Activated T-cell treated with anti-CD3 and anti-CD28 coated beads for 1 hour (primary cell): ENCODE data around the gene KCNC3.

Experiments
- DNase-seq: peaks from one replicate; pipeline ENCODE4 v3.0.0-alpha.2; 2020; ENCODE audit warnings: low read depth

KCNC3 gene

DNA sequence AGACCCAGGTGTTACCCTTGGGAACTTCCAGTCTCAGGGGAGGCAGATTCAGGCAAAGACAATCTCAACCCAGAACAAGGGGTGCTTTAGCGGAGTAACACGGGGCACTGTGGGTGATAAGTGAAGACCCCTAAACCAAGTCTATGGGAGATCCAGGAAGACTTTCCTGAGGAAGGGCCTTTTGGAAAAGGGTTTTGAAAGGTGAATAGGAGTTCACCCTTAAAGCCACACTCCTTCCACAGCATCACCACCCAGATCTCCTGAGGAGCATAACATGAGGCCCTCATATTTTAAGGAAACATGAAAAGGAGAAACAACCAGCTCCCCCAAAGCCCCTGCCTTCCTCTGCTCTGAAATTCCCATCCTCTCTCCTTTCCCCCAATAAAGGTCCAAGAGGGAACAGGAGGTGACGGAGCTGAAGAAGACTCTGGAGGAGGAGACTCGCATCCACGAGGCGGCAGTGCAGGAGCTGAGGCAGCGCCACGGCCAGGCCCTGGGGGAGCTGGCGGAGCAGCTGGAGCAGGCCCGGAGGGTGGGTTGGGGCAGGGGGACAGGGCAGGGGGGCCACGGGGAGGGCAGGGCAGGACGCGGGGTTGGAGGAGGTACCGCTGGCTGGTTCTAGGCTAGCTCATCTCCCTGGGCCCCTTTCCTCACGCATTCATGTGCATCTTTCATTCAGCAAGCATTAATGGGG lies 52.7 kb downstream of the KCNC3 start:
- no peak for DNase-seq

DNA sequence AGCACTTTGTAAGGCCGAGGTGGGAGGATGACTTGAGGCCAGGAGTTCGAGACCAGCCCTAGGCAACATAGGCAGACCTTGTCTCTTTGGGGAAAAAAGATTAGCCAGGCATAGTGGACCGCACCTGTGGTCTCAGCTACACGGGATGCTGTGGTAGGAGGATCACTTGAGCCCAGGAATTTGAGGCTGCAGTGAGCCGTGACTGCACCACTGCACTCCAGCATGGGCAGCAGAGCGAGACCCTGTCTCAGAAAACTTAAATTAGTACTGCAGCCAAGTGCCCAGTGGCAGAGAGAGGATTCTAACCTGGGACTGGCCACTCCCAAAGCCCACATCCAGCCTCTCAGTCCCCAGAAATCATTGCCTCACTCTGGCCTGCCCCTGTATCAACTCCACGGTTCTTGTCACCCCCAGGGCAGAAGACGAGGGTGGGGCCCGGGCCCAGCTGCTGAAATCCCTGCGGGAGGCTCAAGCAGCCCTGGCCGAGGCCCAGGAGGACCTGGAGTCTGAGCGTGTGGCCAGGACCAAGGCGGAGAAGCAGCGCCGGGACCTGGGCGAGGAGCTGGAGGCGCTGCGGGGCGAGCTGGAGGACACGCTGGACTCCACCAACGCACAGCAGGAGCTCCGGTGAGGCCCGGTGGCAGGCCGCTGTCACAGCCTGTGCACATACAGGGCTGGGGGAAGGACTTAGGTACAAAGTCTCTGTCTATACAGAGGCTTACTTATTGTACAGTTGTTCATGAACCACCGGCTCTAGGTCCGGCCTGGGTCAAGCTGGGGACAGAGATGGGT lies 53.4 kb downstream of the KCNC3 start:
- no peak for DNase-seq

DNA sequence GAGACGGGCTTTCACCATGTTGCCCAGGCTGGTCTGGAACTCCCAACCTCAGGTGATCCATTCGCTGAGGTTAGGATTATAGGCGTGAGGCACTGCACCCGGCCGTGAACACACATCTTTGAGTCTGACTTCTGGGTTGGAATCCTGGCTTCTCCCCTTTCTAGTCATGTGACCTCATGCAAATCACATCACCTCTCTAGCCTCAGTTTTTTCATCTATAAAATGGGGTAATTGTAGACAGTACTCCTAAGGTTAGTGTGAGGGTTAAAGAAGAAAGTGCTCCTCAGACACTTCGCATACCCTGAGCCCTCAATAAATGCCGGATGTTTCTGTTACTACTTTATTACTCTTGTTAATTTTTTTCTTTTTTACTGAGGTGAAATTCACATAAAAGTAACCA lies 55.4 kb downstream of the KCNC3 start:
- no peak for DNase-seq

DNA sequence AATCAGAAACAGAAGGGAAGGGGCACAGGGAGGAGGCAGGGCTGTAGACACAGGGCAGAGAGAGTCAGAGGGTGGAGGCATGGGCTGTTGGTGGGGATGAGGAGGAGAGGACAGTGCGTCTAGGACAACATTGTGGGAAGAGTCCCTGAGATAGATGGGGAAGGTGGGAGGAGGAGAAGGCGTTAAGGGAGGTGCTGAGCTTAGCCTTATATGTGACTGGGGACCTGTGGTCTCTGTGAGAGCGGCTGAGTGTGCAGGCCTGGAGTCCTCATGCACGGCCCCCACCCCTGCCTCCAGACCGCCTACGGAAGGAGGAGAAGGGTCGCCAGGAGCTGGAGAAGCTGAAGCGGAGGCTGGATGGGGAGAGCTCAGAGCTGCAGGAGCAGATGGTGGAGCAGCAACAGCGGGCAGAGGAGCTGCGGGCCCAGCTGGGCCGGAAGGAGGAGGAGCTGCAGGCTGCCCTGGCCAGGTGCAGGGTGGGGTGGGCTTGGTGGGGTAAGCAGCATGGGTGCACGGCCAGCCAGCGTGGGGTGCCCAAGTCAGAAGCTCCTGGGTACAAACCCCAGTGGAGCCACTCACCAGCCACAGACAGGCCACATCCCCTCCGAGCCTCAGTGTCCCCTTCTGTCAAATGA lies 56.8 kb downstream of the KCNC3 start:
- no peak for DNase-seq

DNA sequence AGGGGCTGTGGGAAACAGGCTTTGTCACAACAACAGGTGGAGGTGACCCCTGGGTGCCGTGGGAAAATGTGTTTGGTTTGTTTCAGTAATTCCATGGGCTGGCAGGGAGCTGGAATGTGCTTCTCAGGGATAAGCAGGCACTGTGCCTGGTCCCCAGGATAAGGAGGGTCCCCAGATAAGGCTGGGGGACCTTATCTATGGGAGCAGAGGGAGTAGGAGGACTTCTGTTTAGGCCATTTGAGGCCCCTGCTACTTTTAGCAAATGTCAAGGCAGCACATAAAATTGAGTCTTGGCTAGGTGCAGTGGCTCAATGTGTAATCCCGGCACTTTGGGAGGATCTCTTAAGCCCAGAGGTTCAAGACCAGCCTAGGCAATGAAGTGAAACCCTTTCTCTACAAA lies 59.5 kb downstream of the KCNC3 start:
- no peak for DNase-seq

DNA sequence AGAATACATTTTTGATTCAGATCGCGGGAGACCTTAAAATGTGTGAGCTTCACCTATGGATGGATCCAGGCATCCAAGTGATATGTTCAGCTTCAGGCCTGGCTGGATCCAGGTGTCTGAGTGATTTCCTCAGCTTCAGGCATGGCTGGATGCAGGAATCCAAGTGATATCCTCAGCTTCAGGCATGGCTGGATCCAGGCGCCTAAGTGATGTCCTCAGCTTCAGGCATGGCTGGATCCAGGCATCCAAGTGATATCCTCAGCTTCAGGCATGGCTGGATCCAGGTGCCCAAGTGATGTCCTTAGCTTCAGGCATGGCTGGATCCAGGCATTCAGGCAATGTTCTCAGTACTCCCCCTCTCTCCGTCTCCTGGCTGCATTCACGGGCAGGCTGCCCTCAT lies 60.7 kb downstream of the KCNC3 start:
- no peak for DNase-seq

DNA sequence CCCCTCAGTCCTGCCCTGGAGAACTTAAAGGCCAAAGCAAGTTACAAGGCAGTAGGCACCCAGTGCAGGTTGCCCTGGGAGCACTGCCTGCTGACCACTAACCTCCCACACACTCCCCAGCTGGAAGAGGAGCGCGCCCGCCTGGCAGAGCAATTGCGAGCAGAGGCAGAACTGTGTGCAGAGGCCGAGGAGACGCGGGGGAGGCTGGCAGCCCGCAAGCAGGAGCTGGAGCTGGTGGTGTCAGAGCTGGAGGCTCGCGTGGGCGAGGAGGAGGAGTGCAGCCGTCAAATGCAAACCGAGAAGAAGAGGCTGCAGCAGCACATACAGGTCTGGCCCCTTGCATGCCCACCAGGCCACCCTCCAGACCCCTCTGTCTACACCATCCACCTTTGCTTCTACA lies 61.1 kb downstream of the KCNC3 start:
- no peak for DNase-seq

DNA sequence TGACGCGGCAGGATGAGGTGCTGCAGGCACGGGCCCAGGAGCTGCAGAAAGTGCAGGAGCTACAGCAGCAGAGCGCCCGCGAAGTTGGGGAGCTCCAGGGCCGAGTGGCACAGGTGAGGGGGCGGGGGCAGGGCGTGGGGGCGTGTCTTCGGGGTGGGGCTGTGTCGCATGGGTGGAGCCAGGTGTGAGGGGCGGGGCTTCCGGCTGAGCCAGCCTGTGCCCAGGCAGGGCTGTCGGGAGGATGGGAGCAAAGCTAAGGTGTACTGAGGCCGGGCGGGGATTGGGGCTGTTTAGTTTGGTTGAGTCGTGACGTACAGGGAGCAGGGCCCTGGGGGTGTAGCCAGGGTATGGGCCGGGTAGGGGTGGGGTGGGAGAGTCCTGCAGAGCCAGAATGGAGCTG lies 62.3 kb downstream of the KCNC3 start:
- DNase-seq = peak; percentile 9

DNA sequence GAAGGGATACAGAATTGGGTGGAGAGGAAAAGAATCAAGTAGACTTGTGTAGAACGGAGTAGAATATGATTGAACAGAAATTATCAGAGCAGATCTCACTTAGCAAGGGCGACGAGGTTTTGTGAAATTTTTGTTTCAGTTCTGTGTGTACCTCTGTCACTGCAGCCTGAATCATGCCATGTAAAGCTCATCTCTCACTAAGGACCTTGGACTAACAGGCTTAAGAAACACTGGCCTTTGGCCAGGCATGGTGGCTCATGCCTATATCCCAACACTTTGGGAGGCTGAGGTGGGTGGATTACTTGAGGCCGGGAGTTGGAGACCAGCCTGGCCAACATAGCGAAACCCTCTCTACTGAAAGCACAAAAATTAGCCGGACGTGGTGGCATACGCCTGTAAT lies 63.1 kb downstream of the KCNC3 start:
- DNase-seq = no peak

DNA sequence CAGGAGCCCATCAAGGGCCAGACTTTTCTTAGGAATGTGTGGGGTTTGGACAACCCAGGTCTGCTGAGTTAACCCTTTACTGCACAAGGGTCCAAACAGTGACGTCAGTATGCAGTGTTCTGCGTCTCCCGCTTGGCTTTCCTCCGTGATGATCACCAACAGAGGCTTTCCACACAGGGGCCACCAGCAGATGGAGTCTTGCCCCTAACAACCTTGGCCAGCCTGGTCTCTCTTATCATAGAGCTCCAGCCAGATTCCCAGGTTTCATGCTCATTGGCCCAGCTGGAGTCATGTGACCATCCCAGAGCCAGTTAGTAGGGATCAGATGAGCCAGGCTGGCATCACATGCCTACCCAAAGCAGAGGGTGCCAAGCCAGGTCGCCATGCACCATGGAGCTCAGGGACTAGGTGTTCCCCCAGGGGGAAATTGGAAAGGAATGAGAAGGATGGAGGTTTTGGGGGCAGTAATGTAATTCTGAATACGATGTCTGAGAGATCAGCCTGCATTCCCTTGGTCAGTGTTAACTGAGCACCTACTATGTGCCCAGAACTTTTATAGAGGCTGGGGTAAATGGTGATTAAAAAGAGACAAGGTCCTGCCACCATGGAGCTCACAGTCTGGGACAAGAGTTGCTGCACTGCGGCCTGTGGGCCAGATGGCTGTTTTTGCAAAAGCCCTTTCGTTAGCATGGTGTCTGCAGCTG lies 64.5 kb downstream of the KCNC3 start:
- no peak for DNase-seq

DNA sequence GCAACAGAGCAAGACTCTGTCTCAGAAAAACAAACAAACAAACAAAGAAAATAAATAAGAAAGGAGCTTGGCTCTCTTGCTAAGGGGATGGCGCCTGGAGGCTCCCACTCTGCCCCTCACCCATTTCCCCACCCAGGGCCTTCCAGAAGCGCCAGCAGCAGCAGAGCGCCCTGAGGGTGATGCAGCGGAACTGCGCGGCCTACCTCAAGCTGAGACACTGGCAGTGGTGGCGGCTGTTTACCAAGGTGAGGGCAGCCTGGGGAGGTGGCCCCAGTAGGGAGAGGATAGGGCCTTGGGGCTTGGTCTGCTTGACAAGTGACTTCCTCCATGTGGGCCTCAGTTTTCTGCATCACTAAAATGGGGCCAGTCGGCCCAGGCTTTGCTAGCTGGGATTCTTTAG lies 66.0 kb downstream of the KCNC3 start:
- no peak for DNase-seq
